A673 (cell line): ENCODE data around the gene HDGFL3.

Experiments
- EZH2 ChIP-seq: fragments of 200-600 bp; sonication (generic); IDR thresholded peaks from 2 replicates; pipeline ENCODE4 v1.6.1; 2017; ENCODE audit warnings: borderline replicate concordance, low read depth, mild to moderate bottlenecking, mixed read lengths, antibody characterized with exemption, low read length; ENCODE audit not compliant: poor library complexity, severe bottlenecking
- TF ChIP-seq, protein P1 (sequence below): fragments of 300-800, 200-600 bp; sonication (generic); conservative IDR thresholded peaks from 2 replicates; pipeline ENCODE4 v1.5.1; 2017; ENCODE audit warnings: low read depth, mild to moderate bottlenecking, antibody characterized with exemption, low read length, moderate library complexity, mixed read lengths

DNA sequence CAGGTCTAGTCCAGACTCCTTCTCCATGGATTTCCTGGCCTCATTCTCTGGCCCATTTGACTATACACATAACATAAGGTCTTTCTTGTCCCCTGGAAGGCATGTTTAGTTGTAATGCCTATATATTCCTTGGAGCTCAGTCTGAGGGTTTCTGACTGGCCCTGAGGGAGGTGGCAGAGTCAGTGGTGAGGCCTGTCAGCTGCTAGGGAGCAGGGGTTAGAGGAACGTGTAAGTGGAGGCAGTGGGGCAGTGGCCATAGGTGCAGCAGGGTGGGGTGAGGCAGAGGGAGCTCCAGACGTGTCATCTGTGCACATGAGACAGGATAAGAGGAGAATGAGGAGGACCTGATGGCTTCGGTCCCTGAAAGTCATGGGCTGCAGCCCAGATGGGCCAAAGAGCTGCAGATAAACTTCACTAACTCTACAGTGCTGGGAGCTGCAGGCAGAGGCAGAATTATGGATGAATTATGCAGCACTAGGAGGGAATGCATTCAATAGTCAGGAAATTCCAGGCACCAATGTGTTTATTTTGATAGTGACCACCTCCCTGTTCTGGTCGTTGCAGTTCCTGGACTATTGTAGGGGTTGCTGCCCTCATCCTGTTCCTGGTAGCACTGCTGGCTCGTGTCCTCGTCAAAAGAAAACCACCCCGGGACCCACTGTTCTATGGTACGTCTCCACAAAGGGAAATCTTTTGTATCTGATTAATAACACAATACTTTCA lies 95.2 kb downstream of the HDGFL3 start:
- no peak for TF ChIP-seq EZH2
- TF ChIP-seq, protein P1, sequence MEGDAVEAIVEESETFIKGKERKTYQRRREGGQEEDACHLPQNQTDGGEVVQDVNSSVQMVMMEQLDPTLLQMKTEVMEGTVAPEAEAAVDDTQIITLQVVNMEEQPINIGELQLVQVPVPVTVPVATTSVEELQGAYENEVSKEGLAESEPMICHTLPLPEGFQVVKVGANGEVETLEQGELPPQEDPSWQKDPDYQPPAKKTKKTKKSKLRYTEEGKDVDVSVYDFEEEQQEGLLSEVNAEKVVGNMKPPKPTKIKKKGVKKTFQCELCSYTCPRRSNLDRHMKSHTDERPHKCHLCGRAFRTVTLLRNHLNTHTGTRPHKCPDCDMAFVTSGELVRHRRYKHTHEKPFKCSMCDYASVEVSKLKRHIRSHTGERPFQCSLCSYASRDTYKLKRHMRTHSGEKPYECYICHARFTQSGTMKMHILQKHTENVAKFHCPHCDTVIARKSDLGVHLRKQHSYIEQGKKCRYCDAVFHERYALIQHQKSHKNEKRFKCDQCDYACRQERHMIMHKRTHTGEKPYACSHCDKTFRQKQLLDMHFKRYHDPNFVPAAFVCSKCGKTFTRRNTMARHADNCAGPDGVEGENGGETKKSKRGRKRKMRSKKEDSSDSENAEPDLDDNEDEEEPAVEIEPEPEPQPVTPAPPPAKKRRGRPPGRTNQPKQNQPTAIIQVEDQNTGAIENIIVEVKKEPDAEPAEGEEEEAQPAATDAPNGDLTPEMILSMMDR: no peak
